Posterior vena cava (tissue), 2 donors: Measurements from ENCODE around the gene WDTC1. TPM values are rescaled to one million over a fixed set of nuclear protein-coding genes. Genes with fewer than 3 reads are reported as not detected.
"Not testable (repeated sequence)": the region's sequence is repeated elsewhere in the genome, so short reads cannot be mapped to it uniquely, and the experiment has no call there.

Experiments
- DNase-seq: peaks from one replicate; pipeline ENCODE4 v3.0.0-alpha.2; 2020; ENCODE audit warnings: low spot score
- intact Hi-C, 2 donors: fragments of 100-400 bp; cut with DNase I; formaldehyde crosslinking; loops; one replicate each; pipeline versions ENCODE4 v1.14.1 to v1.14.2; 2022 to 2023
- long read RNA-seq, 2 donors: library from polyadenylated mRNA; unstranded; transcript quantifications; one replicate each; pipeline ENCODE4 v2.0.0, GENCODE V29; 2020 to 2021
- total RNA-seq, 2 donors: library from RNA; stranded (reverse); fragmentation: NEBNext Ultra II Directional; extraction: Animal tissue kit (Norgen Biotek cat#: 25700); gene quantifications; one replicate each; pipeline ENCODE4 v1.2.1, GENCODE V29; 2021
- donor health status: DM: yes; HTN: yes; CAD: no.
- donor health status: DM: yes; HTN: yes; CAD: no.

Gene WDTC1, protein sequence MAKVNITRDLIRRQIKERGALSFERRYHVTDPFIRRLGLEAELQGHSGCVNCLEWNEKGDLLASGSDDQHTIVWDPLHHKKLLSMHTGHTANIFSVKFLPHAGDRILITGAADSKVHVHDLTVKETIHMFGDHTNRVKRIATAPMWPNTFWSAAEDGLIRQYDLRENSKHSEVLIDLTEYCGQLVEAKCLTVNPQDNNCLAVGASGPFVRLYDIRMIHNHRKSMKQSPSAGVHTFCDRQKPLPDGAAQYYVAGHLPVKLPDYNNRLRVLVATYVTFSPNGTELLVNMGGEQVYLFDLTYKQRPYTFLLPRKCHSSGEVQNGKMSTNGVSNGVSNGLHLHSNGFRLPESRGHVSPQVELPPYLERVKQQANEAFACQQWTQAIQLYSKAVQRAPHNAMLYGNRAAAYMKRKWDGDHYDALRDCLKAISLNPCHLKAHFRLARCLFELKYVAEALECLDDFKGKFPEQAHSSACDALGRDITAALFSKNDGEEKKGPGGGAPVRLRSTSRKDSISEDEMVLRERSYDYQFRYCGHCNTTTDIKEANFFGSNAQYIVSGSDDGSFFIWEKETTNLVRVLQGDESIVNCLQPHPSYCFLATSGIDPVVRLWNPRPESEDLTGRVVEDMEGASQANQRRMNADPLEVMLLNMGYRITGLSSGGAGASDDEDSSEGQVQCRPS
- 10 to 100 TPM; 22.6 to 27.4 TPM for total RNA-seq
- long read RNA-seq, donor 1, partial matches to known transcripts: 0 of 2 reads
- long read RNA-seq, donor 1, other reads (novel, unspliced or antisense): 2 of 2 reads
- long read RNA-seq, donor 2, partial matches to known transcripts: 0 of 8 reads
- long read RNA-seq, donor 2, other reads (novel, unspliced or antisense): 8 of 8 reads

DNA sequence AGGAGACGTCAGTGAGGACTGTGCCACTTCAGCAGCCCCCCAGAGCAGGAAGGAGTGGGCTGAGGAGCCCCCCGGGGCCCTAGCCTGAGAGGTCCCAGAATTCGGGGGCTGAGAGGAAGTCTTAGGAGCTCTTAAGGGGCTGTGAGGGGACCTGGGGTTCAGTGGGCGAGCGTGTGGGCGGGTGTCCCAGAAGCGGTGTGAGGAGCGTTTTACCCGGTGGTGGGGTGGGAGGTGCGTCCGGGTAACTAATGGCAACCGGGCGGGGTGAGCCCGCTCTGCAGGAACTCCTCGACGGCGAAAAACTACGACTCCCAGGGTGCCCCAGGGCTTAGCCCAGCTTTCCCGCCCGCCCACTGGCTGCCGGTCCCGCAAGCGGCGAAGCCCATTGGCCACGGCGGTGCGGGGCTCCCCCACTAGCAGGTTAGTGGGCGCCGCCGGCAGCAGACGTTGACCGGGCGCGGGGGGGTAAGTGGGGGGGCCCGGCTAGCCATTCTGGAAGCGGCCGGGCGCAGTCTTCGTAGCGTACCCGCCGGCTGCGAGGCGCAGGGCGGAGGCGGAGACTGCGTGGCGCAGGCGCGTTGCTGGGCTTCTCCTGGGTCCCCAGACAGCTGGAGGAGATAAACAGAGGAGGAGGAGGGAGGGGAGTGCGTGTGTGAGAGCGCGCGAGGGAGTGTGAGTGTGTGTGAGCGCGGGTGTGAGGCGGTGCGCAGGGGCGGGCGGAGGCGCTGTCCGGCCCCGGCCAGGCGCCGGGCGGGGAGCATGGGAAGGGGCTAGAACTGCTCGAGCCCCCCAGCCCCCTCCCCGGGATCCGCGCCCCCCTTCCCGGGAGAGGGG lies at the start of gene WDTC1:
Gene WDTC1, plus strand, starts transcription at position 584 of the 834 bp plus-strand sequence. CDS start 26,423 bp downstream, outside the sequence.
- intact Hi-C loops: no loop called here
- peak; percentile 99 for DNase-seq

DNA sequence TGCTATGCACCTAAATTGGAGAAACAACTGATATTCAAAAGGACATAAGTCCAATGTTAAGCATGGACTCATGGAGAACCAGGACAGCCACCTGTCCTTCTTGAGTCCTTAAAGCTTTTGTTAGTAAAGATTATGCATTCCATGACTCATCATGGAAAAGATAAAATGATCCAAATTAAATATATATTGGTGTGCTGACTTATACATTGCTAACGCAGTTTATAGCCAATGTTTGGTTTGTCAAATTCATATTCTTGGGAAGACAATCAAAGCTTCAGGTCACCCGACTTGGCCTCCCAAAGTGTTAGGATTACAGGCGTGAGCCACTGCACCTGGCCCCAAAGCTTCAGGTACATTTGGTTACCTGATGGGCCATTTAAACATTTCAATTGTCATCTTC lies 49.8 kb upstream of the WDTC1 start:
- DNase-seq, intact Hi-C loops: not testable (repeated sequence)

DNA sequence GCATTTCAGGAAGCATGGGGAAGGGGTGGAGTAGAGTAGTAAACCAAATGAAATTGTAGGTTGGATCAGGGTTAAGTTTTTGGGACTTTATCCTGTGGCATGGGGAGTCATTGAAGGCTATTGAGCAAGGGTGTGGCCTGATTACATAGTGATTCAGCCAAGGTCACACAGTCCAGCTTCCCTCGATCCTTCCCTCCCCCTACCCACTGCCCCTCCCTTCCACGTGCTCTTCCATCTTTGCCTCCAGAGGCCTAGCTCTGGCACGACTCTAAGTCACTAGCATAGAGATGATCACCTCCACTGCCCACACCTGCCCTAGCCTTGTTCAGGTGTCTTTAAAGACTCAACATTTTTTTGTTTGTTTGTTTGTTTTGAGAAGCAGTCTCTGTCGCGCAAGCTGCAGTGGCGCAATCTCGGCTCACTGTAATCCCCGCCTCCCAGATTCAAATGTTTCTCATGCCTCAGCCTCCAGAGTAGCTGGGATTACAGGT lies 42.3 kb upstream of the WDTC1 start:
- DNase-seq: no peak
- intact Hi-C loops: no loop called here

DNA sequence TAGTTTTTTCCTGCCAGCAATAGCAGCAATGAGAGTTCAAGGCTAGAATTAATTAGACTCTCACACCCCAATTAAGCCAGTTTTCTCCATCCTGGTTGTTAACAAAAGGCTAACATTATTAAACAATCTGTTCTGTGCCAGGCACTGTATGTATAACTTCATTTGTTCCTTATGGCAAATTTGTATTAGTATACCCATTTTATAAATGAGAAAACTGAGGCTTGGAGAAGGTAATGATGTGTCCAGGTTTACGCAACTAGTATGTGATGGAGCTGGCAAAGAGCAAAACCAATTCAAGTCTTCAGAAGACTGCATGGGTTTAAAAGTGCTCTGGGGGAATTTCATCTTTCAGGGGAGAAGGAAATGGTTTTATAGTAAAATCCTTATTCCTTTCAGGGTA lies 41.2 kb upstream of the WDTC1 start:
- intact Hi-C loops: no loop called here
- DNase-seq: no peak

DNA sequence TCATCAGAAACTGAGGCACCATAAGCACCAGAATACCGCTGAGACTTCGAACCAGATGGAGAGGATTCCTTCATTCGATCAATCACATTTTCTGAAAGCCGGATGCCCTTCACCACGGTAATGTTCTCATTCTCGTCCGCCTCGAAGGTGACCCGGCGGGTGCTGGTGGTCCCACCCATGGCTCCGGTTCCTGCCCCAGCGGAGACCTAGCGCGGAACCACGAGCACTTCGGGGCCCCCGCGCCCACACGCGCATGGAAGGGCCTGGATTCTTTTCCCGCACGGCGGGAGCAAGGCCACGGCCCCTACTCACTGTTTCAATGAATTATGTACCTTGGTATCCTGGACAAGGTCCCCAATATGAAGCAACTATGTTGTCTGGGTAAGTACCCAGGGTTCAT lies 33.1 kb upstream of the WDTC1 start:
- no peak for DNase-seq
- intact Hi-C loops: no loop called here

DNA sequence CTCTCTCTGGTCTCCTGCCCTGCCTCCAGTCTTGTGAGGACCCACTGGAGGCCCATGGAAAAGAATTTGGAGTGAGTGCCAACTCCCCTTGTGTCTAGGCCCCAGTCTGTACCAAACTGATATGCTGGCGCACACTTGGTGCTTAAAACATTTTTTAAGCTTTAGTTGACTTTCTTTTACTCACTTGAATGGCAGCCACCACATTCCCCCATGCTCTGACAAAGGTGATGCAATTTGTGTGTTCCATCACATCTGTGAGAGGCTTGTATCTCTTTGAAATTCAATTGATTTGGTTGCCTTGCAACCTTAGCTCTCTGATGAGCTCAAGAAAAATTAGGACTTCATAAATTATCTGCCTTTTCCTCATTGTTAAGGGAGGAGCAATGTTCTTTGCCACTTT lies 30.5 kb upstream of the WDTC1 start:
- no peak for DNase-seq
- intact Hi-C loops: no loop called here

DNA sequence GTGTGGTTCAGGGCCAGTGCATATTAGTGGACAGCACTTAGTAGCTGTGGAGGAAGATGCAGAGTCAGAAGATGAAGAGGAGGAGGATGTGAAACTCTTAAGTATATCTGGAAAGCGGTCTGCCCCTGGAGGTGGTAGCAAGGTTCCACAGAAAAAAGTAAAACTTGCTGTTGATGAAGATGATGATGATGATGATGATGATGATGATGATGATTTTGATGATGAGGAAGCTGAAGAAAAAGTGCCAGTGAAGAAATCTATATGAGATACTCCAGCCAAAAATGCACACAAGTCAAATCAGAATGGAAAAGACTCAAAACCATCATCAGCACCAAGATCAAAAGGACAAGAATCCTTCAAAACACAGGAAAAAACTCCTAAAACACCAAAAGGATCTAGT lies 27.2 kb upstream of the WDTC1 start:
- intact Hi-C loops, DNase-seq: not testable (repeated sequence)

DNA sequence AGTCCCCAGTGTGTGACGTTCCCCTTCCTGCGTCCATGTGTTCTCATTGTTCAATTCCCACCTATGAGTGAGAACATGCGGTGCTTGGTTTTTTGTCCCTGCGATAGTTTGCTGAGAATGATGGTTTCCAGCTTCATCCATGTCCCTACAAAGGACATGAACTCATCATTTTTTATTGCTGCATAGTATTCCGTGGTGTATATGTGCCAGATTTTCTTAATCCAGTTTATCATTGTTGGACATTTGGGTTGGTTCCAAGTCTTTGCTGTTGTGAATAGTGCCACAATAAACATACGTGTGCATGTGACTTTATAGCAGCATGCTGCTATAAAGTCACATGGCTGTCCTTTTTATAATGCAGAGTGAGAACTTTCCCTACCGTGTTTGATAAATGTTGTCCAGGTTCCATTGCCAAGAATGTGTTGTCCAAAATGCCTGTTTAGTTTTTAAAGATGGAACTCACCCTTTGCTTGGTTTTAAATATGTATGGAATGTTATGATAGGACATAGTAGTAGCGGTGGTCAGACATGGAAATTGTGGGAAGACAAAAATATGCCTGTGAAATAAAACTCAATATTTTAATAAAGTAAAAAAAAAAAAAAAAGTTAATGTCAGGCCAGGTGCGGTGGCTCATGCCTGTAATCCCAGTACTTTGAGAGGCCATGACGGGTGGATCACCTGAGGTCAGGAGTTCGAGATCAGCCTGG lies 26.1 kb upstream of the WDTC1 start:
- intact Hi-C loops, DNase-seq: not testable (repeated sequence)

DNA sequence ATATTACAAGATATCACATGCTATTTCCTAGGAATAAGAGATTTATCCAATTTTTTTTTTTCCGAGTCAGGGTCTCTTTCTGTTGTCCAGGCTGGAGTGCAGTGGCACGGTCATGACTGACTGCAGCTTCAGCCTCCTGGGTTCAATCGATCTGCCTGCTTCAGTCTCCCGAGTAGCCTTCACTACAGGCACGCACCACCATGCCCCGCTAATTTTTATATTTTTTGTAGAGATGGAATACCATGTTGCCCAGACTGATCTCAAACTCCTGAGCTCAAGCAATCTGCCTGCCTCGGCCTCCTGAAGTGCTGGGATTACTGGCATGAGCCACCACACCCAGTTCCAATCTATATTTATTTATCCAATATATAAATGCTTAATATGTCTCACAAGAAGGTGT lies 18.0 kb upstream of the WDTC1 start:
- intact Hi-C loops: no loop called here

DNA sequence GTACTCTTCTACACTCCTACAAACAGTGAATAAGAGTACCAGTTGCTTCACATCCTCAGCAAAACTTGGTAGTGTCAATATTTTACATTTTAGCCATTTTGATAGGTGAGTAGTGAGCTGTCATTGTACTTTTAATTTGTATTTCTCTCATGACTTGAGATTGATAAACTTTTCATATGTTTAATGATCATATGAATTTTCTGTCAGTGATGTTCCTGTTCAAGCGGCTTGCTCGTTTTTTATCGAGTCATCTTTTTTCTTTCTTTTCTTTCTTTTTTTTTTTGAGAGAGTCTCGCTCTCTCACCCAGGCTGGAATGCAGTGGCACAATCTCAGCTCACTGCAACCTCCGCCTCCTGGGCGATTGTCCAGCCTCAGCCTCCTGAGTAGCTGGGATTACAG lies 17.0 kb upstream of the WDTC1 start:
- DNase-seq: no peak
- intact Hi-C loops: no loop called here

More for the DNA sequence above, 18.0 kb upstream of the WDTC1 start:
- no peak for DNase-seq

DNA sequence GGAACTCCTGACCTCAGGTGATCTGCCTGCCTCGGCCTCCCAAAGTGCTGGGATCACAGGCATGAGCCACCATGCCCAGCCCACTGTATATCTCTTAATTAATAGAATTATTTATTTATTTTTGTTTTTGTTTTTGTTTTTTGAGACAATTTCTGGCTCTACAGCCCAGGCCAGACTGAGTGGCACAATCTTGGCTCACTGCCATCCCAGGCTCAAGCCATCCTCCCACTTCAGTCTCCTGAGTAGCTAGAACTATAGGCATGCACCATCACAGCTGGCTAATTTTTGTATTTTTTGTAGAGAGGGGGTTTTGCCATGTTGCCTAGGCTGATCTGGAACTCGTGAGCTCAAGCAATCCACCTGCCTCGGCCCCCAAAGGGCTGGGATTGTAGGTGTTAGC lies 15.7 kb upstream of the WDTC1 start:
- intact Hi-C loops: no loop called here
- no peak for DNase-seq

DNA sequence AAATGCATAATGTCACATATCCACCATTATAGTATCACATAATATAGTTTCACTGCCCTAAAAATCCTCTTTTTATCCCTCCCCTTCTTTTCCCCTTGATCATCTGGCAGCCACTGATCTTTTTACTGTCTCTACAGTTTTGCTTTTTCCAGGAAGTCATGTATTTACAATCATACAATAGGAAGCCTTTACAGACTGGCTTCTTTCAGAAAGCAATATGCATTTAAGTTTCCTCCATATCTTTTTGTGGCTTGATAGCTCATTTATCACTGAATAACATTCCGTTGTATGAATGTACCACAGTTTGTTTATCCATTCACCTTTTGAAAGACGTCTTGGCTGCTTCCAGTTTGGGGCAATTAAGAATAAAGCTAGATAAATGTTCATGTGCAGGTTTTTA lies 14.3 kb upstream of the WDTC1 start:
- DNase-seq: no peak
- intact Hi-C loops: no loop called here

DNA sequence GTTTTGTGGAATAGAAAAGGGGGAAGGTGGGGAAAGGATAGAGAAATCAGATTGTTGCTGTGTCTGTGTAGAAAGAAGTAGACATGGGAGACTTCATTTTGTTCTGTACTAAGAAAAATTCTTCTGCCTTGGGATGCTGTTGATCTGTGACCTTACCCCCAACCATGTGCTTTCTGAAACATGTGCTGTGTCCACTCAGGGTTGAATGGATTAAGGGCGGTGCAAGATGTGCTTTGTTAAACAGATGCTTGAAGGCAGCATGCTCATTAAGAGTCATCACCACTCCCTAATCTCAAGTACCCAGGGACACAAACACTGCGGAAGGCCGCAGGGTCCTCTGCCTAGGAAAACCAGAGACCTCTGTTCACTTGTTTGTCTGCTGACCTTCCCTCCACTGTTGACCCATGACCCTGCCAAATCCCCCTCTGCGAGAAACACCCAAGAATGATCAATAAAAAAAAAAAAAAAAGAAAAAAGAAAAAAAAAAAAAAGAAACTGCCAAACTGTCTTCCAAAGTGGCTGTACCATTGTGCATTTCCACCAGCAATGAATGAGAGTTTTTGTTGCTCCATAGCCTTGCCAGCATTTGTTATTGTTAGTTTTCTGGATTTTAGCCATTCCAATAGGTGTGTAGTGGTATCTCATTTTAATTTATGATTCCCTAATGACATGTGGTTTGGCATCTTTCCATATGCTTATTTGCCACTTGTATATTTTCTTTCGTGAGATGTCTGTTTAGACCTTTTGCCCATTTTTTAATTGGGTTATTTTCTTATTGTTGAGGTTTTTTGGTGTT lies 13.5 kb upstream of the WDTC1 start:
- DNase-seq, intact Hi-C loops: not testable (repeated sequence)

DNA sequence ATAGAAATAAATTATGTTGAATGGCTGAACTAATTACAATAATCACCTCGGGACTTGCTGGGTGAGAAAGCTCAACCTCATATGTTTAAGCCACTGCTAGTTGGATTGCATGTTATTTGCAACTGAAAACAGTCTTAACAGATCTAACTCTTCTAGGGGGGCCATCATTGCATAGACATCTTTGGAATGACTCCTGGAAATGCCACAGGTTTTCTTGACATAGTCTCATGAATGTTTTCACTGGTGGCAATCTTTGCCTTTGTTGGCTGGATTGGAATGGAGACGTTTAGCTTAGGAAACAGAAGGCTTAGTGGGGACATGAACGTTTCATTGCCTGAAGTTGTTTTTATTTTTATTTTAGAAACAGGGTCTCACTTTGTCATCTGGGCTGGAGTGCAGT lies 8.8 kb upstream of the WDTC1 start:
- intact Hi-C loops: no loop called here
- no peak for DNase-seq

DNA sequence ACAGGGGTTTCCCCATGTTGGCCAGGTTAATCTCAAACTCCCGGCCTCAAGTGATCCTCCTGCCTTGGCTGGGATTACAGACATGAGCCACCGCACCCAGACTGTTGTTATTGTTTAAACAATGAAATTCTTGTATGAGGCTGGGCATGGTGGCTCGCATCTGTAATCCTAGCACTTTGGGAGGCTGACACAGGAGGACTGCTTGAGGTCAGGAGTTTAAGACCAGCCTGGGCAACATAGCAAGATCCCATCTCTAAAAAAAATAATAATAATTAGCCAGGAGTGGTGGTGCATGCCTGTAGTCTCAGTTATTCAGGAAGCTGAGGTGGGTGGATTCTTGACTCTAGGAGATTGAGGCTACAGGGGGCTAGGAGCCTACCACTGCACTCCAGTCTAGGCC lies 6.7 kb upstream of the WDTC1 start:
- intact Hi-C loops: no loop called here

DNA sequence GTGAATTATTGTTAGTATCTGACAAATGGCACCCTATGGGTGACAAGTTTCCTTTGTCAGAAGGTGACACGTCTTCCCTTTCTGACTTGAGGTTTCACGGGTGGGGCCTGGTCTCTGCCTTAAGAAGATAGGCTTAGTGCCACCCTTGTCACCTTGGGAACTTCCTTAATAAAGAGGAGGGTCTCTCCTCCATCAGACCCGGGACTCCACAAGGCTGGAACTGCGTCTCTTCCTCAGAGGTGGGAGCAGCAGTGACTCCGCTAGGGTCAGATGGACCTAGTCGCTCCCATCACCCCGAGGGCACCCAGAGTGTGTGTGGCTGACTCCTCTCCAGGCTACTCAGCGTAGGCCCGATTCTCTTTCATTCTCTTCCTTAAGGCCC lies 774 bp upstream of the WDTC1 start:
- no peak for DNase-seq
- intact Hi-C loops: no loop called here

More for the DNA sequence above, 6.7 kb upstream of the WDTC1 start:
- DNase-seq: no peak

DNA sequence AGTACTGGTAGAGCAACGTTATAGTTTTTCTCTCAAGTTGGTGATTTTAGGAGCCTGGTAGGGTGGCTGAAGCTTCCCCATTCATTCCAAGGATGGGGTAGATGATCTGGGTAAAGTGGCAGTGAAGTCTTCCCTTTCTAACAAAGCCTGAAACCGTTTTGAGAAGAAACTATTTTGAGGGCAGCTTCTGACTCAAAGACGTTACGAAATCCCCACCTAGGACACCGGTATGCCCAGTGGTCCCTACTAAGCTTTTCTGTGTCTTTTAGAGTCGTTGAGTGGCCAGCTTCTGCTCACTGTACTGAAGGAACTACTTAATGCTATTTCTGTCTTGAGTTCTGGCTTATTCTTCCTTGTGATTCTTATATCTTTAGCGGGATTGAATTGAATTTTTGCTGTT lies 1.4 kb downstream of the WDTC1 start:
- intact Hi-C loops: no loop called here

DNA sequence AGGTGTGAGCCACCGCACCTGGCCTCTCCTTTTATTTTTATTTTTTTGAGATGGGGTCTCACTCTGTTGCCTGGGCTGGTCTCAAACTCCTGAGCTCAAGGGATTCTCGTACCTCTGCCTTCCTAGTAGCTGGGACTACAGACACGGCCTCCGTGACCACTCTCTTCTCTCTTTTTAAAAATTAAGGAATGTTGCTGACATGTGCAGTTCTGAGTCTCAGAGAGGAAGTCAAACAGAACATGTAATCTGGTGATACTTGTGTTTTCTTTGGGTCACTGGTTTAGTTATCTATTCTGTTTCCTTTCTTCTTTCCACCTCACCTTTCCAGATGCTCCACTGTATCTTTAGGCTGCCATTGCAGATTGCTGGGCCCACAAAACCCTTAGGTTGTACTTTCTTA lies 2.7 kb downstream of the WDTC1 start:
- DNase-seq: no peak
- intact Hi-C loops: no loop called here

More for the DNA sequence above, 1.4 kb downstream of the WDTC1 start:
- no peak for DNase-seq
